A673 (cell line): Measurements from ENCODE around the gene DYNLT1. TPM values are rescaled to one million over a fixed set of nuclear protein-coding genes. Genes with fewer than 3 reads are reported as not detected.
A peak's percentile ranks its signal among the peaks of the same experiment; 100 is the strongest.

Experiments used
- BruUV-seq: library from RNA; stranded (reverse); fragments of 400-500 nt; replicated peaks from 2 replicates; lab custom pipeline; 2021; lab: Mats Ljungman, UMichigan
- CTCF ChIA-PET: fragments of 300-600 bp; sonication (Branson Sonifier 250); formaldehyde crosslinking; loops from one replicate; lab custom pipeline; 2022; ENCODE audit warnings: antibody characterized with exemption; lab: Charles Lee
- POLR2A ChIA-PET: fragments of 300-600 bp; sonication (Branson Sonifier 250); formaldehyde crosslinking; loops from one replicate; lab custom pipeline; 2022; ENCODE audit warnings: antibody characterized with exemption; ENCODE audit not compliant: low non-redundant PET; lab: Charles Lee
- DNase-seq: peaks from one replicate; pipeline ENCODE4 v3.0.0-alpha.2; 2015; ENCODE audit warnings: low spot score
- H3K27ac ChIP-seq: fragments of 200-600 bp; sonication (generic); 2 replicates; pipeline ENCODE4 v1.5.1; 2016; ENCODE audit warnings: mixed run types, low read depth, mild to moderate bottlenecking, mixed read lengths, antibody characterized with exemption, low read length; ENCODE audit not compliant: poor library complexity, severe bottlenecking
- H3K27me3 ChIP-seq: fragments of 200-600 bp; sonication (generic); replicated peaks from 2 replicates; pipeline ENCODE4 v1.6.1; 2017; ENCODE audit warnings: mixed run types, low read depth, mild to moderate bottlenecking, mixed read lengths, antibody characterized with exemption, low read length; ENCODE audit not compliant: insufficient read depth, poor library complexity
- H3K36me3 ChIP-seq: fragments of 200-600 bp; sonication (generic); 2 replicates; pipeline ENCODE4 v1.6.1; 2016; ENCODE audit warnings: mixed run types, mild to moderate bottlenecking, mixed read lengths, antibody characterized with exemption, low read length; ENCODE audit not compliant: insufficient read depth, poor library complexity, severe bottlenecking
- H3K4me1 ChIP-seq: fragments of 200-600 bp; sonication (generic); 2 replicates; pipeline ENCODE4 v1.6.1; 2017; ENCODE audit warnings: mixed run types, mild to moderate bottlenecking, mixed read lengths, antibody characterized with exemption, low read length; ENCODE audit not compliant: insufficient read depth, poor library complexity, severe bottlenecking
- H3K4me3 ChIP-seq: fragments of 200-600 bp; sonication (generic); 2 replicates; pipeline ENCODE4 v1.5.1; 2016; ENCODE audit warnings: low read depth, mixed run types, mild to moderate bottlenecking, mixed read lengths, low read length; ENCODE audit not compliant: poor library complexity, severe bottlenecking
- H3K9me3 ChIP-seq: fragments of 200-600 bp; sonication (generic); 2 replicates; pipeline ENCODE4 v1.6.1; 2016; ENCODE audit warnings: mixed run types, low read depth, mild to moderate bottlenecking, mixed read lengths, antibody characterized with exemption, low read length; ENCODE audit not compliant: poor library complexity, severe bottlenecking
- CTCF ChIP-seq: fragments of 300-800, 200-600 bp; sonication (generic); conservative IDR thresholded peaks from 2 replicates; pipeline ENCODE4 v1.5.1; 2017; ENCODE audit warnings: low read depth, mild to moderate bottlenecking, antibody characterized with exemption, low read length, moderate library complexity, mixed read lengths
- EZH2 ChIP-seq: fragments of 200-600 bp; sonication (generic); IDR thresholded peaks from 2 replicates; pipeline ENCODE4 v1.6.1; 2017; ENCODE audit warnings: borderline replicate concordance, low read depth, mild to moderate bottlenecking, mixed read lengths, antibody characterized with exemption, low read length; ENCODE audit not compliant: poor library complexity, severe bottlenecking
- intact Hi-C: fragments of 100-400 bp; cut with micrococcal nuclease; formaldehyde crosslinking; loops from one replicate; pipeline ENCODE4 v1.10.0; 2022; ENCODE audit not compliant: unreplicated experiment
- total RNA-seq: library from RNA; stranded (reverse); gene quantifications from 2 replicates; pipeline ENCODE4 v1.2.3, GENCODE V29; 2021

Gene DYNLT1
- total RNA-seq, 1 experiment from 2014 or later, result 137 TPM

GRCh38 chr6:158605266-158605878 lies 39.2 kb downstream of the DYNLT1 start:
- TF ChIP-seq CTCF (peak; percentile 79), EZH2 (no peak)
- Histone ChIP-seq H3K4me1 (no peaks in the 10 kb centered on the region), H3K27ac (no peak overlapping the region), H3K4me3 (no peak overlapping the region), H3K36me3 (peaks cover 42% of the 10 kb centered on the region), H3K27me3 (no peaks in the 10 kb centered on the region), H3K9me3 (no peaks in the 10 kb centered on the region)
- BruUV-seq, result no TSS peak
- ChIA-PET CTCF (interaction anchor here (1.1 to 2.1 kb wide), 3 partner anchors 86 to 391 kb away, joined by 4 to 16 read pairs (median 13); no protein-coding TSS in a partner anchor), POLR2A (interaction anchor here (0.6 kb wide), 1 partner anchor 1122 kb away, joined by 4 read pairs; the partner anchor contains the start of gene WTAP)
- intact Hi-C loops, result loop anchor here (2.0 to 10.0 kb wide), 2 partner anchors 141 to 385 kb away; no protein-coding TSS in a partner anchor
- DNase-seq, result peak; percentile 83

GRCh38 chr6:158604048-158604406 lies 40.5 kb downstream of the DYNLT1 start:
- Histone ChIP-seq H3K4me3 (no peak overlapping the region), H3K27ac (no peak overlapping the region), H3K4me1 (no peaks in the 10 kb centered on the region), H3K27me3 (no peaks in the 10 kb centered on the region), H3K36me3 (peaks cover 41% of the 10 kb centered on the region), H3K9me3 (no peaks in the 10 kb centered on the region)
- CTCF ChIA-PET, result no interaction called here
- intact Hi-C loops, result loop anchor here (2.0 to 10.0 kb wide), 2 partner anchors 139 to 383 kb away; no protein-coding TSS in a partner anchor
- POLR2A ChIA-PET, result interaction anchor here (0.6 kb wide), 1 partner anchor 54 kb away, joined by 11 read pairs; no protein-coding TSS in a partner anchor
- TF ChIP-seq EZH2, result no peak
- TF ChIP-seq CTCF, result no peak
- DNase-seq, result no peak
- BruUV-seq, result no TSS peak

GRCh38 chr6:158603261-158604047 lies 41.1 kb downstream of the DYNLT1 start:
- no peaks in the 10 kb centered on the region for H3K27me3 ChIP-seq
- POLR2A ChIA-PET, result interaction anchor here (0.6 kb wide), 1 partner anchor 53 kb away, joined by 11 read pairs; no protein-coding TSS in a partner anchor
- no peaks in the 10 kb centered on the region for H3K4me1 ChIP-seq
- peaks cover 35% of the 10 kb centered on the region for H3K36me3 ChIP-seq
- no peak overlapping the region for H3K4me3 ChIP-seq
- intact Hi-C loops, result loop anchor here (2.0 to 10.0 kb wide), 2 partner anchors 139 to 383 kb away; no protein-coding TSS in a partner anchor
- H3K9me3 ChIP-seq, result no peaks in the 10 kb centered on the region
- no peak overlapping the region for H3K27ac ChIP-seq
- TF ChIP-seq CTCF (no peak), EZH2 (no peak)
- CTCF ChIA-PET, result interaction anchor here (0.7 kb wide), 1 partner anchor 389 kb away, joined by 9 read pairs; no protein-coding TSS in a partner anchor
- BruUV-seq, result no TSS peak
- no peak for DNase-seq
